ENCODE results near the gene AGPS. TPM values are rescaled to one million over a fixed set of nuclear protein-coding genes. Genes with fewer than 3 reads are reported as not detected.

AGPS gene
- total and polyA plus RNA-seq, 2 of the 13 experiments (the other 11 are each of a cell fraction or from before 2014, with no cell fraction given) = 39.4 to 99.0 TPM

GRCh38 chr2:177398791-177399190 is 6.2 kb downstream of the AGPS start:
- 9% methylated on average over 1 of the region's 1 CpG for WGBS (ENCODE audit: low lambda C conversion rate)
- no peak for ATAC-seq
- intact Hi-C loops (cut with micrococcal nuclease; ENCODE audit: unreplicated experiment) = loop anchor here (2.0 to 5.0 kb wide), 3 partner anchors 134 to 1054 kb away; partner anchors contain the start of genes NFE2L2, PJVK and PRKRA

More at GRCh38 chr2:177398791-177399190, 6.2 kb downstream of the AGPS start:
- H3K4me3 ChIP-seq (replicated peaks in 1 of 3; ENCODE audit: insufficient read depth in 1 of 3, low read depth in 2 of 3, low read length in 3 of 3) = peak overlapping the region; percentile 25 to 43 (median 39); a peak in 5 of 6 replicates
- no peaks in the 10 kb centered on the region; the same call in 1 of the 2 replicates for H4K20me1 ChIP-seq (ENCODE audit: insufficient read depth, low read length)
- peak; percentile 78; the same call in 1 of the 2 replicates for TF ChIP-seq SP140L (CRISPR knock-in tag; IDR thresholded peaks at IDR 0.05; ENCODE audit: borderline replicate concordance)
- TF ChIP-seq ZSCAN12 (CRISPR knock-in tag; IDR thresholded peaks at IDR 0.05) = no peak
- 0 out of 2 replicates have a peak, but pooled peaks have one; percentile 14 for TF ChIP-seq ZNF792 (CRISPR knock-in tag; IDR thresholded peaks at IDR 0.05)
- TF ChIP-seq ZSCAN25 (CRISPR knock-in tag; IDR thresholded peaks at IDR 0.05) = no peak
- 0 out of 2 replicates have a peak, but pooled peaks have one; percentile 19 for TF ChIP-seq TSC22D2 (CRISPR knock-in tag; IDR thresholded peaks at IDR 0.05; ENCODE audit: borderline replicate concordance)
- TF ChIP-seq SMYD3 (CRISPR knock-in tag; IDR thresholded peaks at IDR 0.05) = 0 out of 2 replicates have a peak, but pooled peaks have one; percentile 5
- 0 out of 2 replicates have a peak, but pooled peaks have one; percentile 14 for TF ChIP-seq ARID3A (IDR thresholded peaks at IDR 0.05; ENCODE audit: low read depth, low read length)
- BruUV-seq (replicated peaks) = no TSS peak
- ChIA-PET POLR2A (interaction anchor here (1.0 to 1.1 kb wide), 3 partner anchors 134 to 182 kb away, joined by 3 to 6 read pairs (median 4); partner anchors contain the start of gene NFE2L2), CTCF (ENCODE audit: low intra/inter-chr PET ratio, low total read pairs) (no interaction called here)
- H3K9me3 ChIP-seq (ENCODE audit: low read length) = no peaks in the 10 kb centered on the region
- peak overlapping the region; percentile 59 for H3K9ac ChIP-seq (ENCODE audit: insufficient read depth, low read depth, low read length)
- H3K27me3 ChIP-seq (ENCODE audit: control insufficient read depth in 1 of 2, insufficient read depth in 2 of 2, low read length in 2 of 2) = no peaks in the 10 kb centered on the region
- DNase-seq (ENCODE audit: low spot score) = no peak
- peak overlapping the region; percentile 86 for H3K27ac ChIP-seq (ENCODE audit: extremely low read length, insufficient read depth, low read length)
- H2AFZ ChIP-seq (ENCODE audit: low read length) = no peak overlapping the region
- in situ Hi-C loops (cut with HindIII; ENCODE audit: extremely low pct_ligation_motif_present, low pct_unique_long_range_greater_than_20kb) = no loop called here
- peaks cover 97% of the 10 kb centered on the region for H3K79me2 ChIP-seq (ENCODE audit: insufficient read depth, low read length)
- peaks cover 99% of the 10 kb centered on the region for H3K4me1 ChIP-seq (ENCODE audit: insufficient read depth, low read length)
- H3K4me2 ChIP-seq (ENCODE audit: low read depth, low read length) = peak overlapping the region; percentile 78
- FAIRE-seq = no peak
- H3K36me3 ChIP-seq (replicated peaks in 1 of 2; ENCODE audit: control insufficient read depth in 1 of 2, insufficient read depth in 2 of 2, low read length in 2 of 2) = no peaks in the 10 kb centered on the region; a peak in 1 of 5 replicates
